ENCODE measurements around the gene KRTAP2-2. TPM values are rescaled to one million over a fixed set of nuclear protein-coding genes. Genes with fewer than 3 reads are reported as not detected.

KRTAP2-2 gene
- total and polyA plus RNA-seq, 2 donors (not counting 3 experiments of a cell fraction or from before 2014, with no cell fraction given), result not detected

DNA sequence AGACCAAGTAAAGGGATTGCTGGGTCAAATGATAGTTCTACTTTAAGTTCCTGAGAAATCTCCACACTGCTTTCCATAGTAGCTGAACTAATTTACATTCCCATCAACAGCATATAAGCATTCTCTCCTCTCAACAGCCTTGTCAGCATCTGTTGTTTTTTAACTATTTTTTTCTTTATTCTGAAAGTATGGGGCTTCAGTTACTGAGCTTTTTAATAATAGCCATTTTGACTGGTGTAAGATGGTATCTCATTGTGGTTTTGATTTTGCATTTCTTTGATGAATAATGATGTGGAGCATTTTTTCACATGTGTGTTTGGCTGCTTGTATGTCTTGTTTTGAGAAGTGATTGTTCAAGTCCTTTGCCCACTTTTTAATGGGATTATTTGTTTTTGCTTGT lies 2.5 kb downstream of the KRTAP2-2 start:
- Histone ChIP-seq H3K27me3 (ENCODE audit: control insufficient read depth in 2 of 2, insufficient read depth in 2 of 2, low read length in 2 of 2) (peaks cover 3 to 5% of the 10 kb centered on the region in 2 experiments), H2AFZ (ENCODE audit: low read depth, low read length) (no peak overlapping the region), H3K36me3 (ENCODE audit: control insufficient read depth in 2 of 2, extremely low read depth in 1 of 2, insufficient read depth in 2 of 2, low read length in 2 of 2) (no peaks in the 10 kb centered on the region), H3K9ac (replicated peaks; ENCODE audit: extremely low read depth, insufficient read depth, low read length) (no peak overlapping the region), H3K4me1 (ENCODE audit: control insufficient read depth, extremely low read depth, insufficient read depth, low read length) (no peaks in the 10 kb centered on the region), H3K4me2 (ENCODE audit: insufficient read depth, low read length) (no peak overlapping the region), H3K27ac (ENCODE audit: insufficient read depth, low read depth, low read length) (no peak overlapping the region), H3K4me3 (replicated peaks in 1 of 3; ENCODE audit: insufficient read depth in 1 of 3, low read depth in 1 of 3, low read length in 3 of 3) (no peak overlapping the region), H3K9me1 (replicated peaks; ENCODE audit: control insufficient read depth, extremely low read depth, insufficient read depth, low read length) (no peaks in the 10 kb centered on the region), H3K9me3 (replicated peaks; ENCODE audit: control insufficient read depth, insufficient read depth, low read length) (no peaks in the 10 kb centered on the region), H3K79me2 (ENCODE audit: control insufficient read depth, insufficient read depth, low read length) (no peaks in the 10 kb centered on the region), H4K20me1 (replicated peaks; ENCODE audit: control insufficient read depth, extremely low read depth, insufficient read depth, low read length) (no peaks in the 10 kb centered on the region)
- no TSS peak for BruUV-seq (replicated peaks)
- DNase-seq (ENCODE audit: low read depth, low spot score) (no peak), FAIRE-seq (no peak)
- dilution Hi-C loops (cut with MboI; ENCODE audit: extremely low pct_ligation_motif_present, low sequenced_read_pairs) (no loop called here), intact Hi-C loops (cut with micrococcal nuclease) (no loop called here)
- CTCF ChIA-PET, result interaction anchor here (1.2 kb wide), 1 partner anchor 497 kb away, joined by 3 read pairs; no protein-coding TSS in a partner anchor
- POLR2A ChIA-PET, result no interaction called here
- no peak for TF ChIP-seq GATA2 (IDR thresholded peaks at IDR 0.05; ENCODE audit: insufficient read depth, insufficient read length, low read depth, low read length)
- no peak for TF ChIP-seq MYC (IDR thresholded peaks at IDR 0.05; ENCODE audit: low read depth, low read length)
- TF ChIP-seq POLR2AphosphoS5 (IDR thresholded peaks at IDR 0.05; ENCODE audit: insufficient read depth, low read depth, low read length), result no peak
- TF ChIP-seq POLR2A (IDR thresholded peaks at IDR 0.05; ENCODE audit: low read depth, low read length), result no peak
- TF ChIP-seq FOS (IDR thresholded peaks at IDR 0.05; ENCODE audit: borderline replicate concordance, insufficient read depth, low read length), result no peak
- TF ChIP-seq, protein P1, sequence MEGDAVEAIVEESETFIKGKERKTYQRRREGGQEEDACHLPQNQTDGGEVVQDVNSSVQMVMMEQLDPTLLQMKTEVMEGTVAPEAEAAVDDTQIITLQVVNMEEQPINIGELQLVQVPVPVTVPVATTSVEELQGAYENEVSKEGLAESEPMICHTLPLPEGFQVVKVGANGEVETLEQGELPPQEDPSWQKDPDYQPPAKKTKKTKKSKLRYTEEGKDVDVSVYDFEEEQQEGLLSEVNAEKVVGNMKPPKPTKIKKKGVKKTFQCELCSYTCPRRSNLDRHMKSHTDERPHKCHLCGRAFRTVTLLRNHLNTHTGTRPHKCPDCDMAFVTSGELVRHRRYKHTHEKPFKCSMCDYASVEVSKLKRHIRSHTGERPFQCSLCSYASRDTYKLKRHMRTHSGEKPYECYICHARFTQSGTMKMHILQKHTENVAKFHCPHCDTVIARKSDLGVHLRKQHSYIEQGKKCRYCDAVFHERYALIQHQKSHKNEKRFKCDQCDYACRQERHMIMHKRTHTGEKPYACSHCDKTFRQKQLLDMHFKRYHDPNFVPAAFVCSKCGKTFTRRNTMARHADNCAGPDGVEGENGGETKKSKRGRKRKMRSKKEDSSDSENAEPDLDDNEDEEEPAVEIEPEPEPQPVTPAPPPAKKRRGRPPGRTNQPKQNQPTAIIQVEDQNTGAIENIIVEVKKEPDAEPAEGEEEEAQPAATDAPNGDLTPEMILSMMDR (IDR thresholded peaks at IDR 0.05; ENCODE audit: extremely low read depth in 1 of 2, insufficient read depth in 1 of 2, low read depth in 1 of 2, low read length in 2 of 2), result no peak
- TF ChIP-seq, protein P2, sequence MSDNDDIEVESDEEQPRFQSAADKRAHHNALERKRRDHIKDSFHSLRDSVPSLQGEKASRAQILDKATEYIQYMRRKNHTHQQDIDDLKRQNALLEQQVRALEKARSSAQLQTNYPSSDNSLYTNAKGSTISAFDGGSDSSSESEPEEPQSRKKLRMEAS (IDR thresholded peaks at IDR 0.05; ENCODE audit: insufficient read depth, insufficient read length), result no peak
- no peak for TF ChIP-seq JUN (IDR thresholded peaks at IDR 0.05; ENCODE audit: borderline replicate concordance, insufficient read depth, insufficient read length, low read depth)
- TF ChIP-seq EZH2 (IDR thresholded peaks at IDR 0.05; ENCODE audit: borderline replicate concordance, low read depth, low read length, severe bottlenecking), result no peak
